ENCODE data around the gene KIRREL3. TPM values are rescaled to one million over a fixed set of nuclear protein-coding genes. Genes with fewer than 3 reads are reported as not detected.

The KIRREL3 gene
- polyA plus RNA-seq, 1 of the 3 experiments (the other 2 are of a cell fraction), result 3.7 TPM

GRCh38 chr11:126474220-126474619, 526.4 kb downstream of the KIRREL3 start:
- Histone ChIP-seq H3K4me3 (ENCODE audit: low read depth in 2 of 2, low read length in 1 of 2) (no peak overlapping the region), H3K27ac (ENCODE audit: low read depth in 2 of 2, low read length in 1 of 2) (no peak overlapping the region), H3K27me3 (ENCODE audit: insufficient read depth) (no peaks in the 10 kb centered on the region), H3K9me3 (no peaks in the 10 kb centered on the region), H3K9me2 (no peaks in the 10 kb centered on the region), H3K4me2 (no peak overlapping the region), H3K79me2 (ENCODE audit: insufficient read depth) (no peaks in the 10 kb centered on the region), H3K9ac (no peak overlapping the region), H3K4me1 (ENCODE audit: control insufficient read depth in 1 of 2, insufficient read depth in 2 of 2, low read depth in 1 of 2, low read length in 1 of 2) (peaks cover 0 to 6% of the 10 kb centered on the region in 2 experiments; a peak in 1 of 4 replicates), H4K20me1 (ENCODE audit: insufficient read depth) (no peaks in the 10 kb centered on the region), H2AFZ (ENCODE audit: low read depth) (no peak overlapping the region), H3K36me3 (replicated peaks in 1 of 2; ENCODE audit: control insufficient read depth in 1 of 2, insufficient read depth in 2 of 2, low read length in 1 of 2) (no peaks in the 10 kb centered on the region), H3F3A (replicated peaks; ENCODE audit: insufficient read depth) (no peaks in the 10 kb centered on the region)
- ChIA-PET POLR2A (no interaction called here), CTCF (interaction anchor here (0.6 kb wide), 1 partner anchor 165 kb away, joined by 3 read pairs; no protein-coding TSS in a partner anchor)
- no peak for DNase-seq
- WGBS (ENCODE audit: low lambda C conversion rate), result 81% methylated on average over 4 of the region's 9 CpGs
- TF ChIP-seq JUND (IDR thresholded peaks at IDR 0.05) (no peak), FOXJ3 (CRISPR knock-in tag; IDR thresholded peaks at IDR 0.05) (no peak), NRF1 (IDR thresholded peaks at IDR 0.05; ENCODE audit: low read depth, low read length) (no peak), EP300 (IDR thresholded peaks at IDR 0.05; ENCODE audit: borderline replicate concordance in 1 of 2, low read depth in 1 of 2, low read length in 1 of 2) (no peak), POLR2AphosphoS5 (IDR thresholded peaks at IDR 0.05; ENCODE audit: low read depth, low read length) (no peak), YY1 (IDR thresholded peaks at IDR 0.05; ENCODE audit: low read depth) (no peak), FOXM1 (IDR thresholded peaks at IDR 0.05; ENCODE audit: low read depth) (no peak), TAF1 (IDR thresholded peaks at IDR 0.05; ENCODE audit: borderline replicate concordance, low read depth, low read length) (no peak), NFIC (IDR thresholded peaks at IDR 0.05; ENCODE audit: borderline replicate concordance) (no peak), EZH2phosphoT487 (IDR thresholded peaks at IDR 0.05; ENCODE audit: borderline replicate concordance, low read depth) (no peak), TEAD4 (IDR thresholded peaks at IDR 0.05; ENCODE audit: borderline replicate concordance, insufficient read depth) (no peak), MEF2A (IDR thresholded peaks at IDR 0.05; ENCODE audit: borderline replicate concordance, low read depth) (no peak), TCF12 (IDR thresholded peaks at IDR 0.05) (no peak), FOSL2 (IDR thresholded peaks at IDR 0.05; ENCODE audit: borderline replicate concordance, low read depth) (no peak), SIN3A (IDR thresholded peaks at IDR 0.05; ENCODE audit: borderline replicate concordance, low read depth, low read length) (no peak), RAD21 (IDR thresholded peaks at IDR 0.05; ENCODE audit: low read length) (no peak)
- TF ChIP-seq, protein P1, sequence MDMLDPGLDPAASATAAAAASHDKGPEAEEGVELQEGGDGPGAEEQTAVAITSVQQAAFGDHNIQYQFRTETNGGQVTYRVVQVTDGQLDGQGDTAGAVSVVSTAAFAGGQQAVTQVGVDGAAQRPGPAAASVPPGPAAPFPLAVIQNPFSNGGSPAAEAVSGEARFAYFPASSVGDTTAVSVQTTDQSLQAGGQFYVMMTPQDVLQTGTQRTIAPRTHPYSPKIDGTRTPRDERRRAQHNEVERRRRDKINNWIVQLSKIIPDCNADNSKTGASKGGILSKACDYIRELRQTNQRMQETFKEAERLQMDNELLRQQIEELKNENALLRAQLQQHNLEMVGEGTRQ (IDR thresholded peaks at IDR 0.05; ENCODE audit: borderline replicate concordance, low read depth, low read length), result no peak
- TF ChIP-seq, protein P2, sequence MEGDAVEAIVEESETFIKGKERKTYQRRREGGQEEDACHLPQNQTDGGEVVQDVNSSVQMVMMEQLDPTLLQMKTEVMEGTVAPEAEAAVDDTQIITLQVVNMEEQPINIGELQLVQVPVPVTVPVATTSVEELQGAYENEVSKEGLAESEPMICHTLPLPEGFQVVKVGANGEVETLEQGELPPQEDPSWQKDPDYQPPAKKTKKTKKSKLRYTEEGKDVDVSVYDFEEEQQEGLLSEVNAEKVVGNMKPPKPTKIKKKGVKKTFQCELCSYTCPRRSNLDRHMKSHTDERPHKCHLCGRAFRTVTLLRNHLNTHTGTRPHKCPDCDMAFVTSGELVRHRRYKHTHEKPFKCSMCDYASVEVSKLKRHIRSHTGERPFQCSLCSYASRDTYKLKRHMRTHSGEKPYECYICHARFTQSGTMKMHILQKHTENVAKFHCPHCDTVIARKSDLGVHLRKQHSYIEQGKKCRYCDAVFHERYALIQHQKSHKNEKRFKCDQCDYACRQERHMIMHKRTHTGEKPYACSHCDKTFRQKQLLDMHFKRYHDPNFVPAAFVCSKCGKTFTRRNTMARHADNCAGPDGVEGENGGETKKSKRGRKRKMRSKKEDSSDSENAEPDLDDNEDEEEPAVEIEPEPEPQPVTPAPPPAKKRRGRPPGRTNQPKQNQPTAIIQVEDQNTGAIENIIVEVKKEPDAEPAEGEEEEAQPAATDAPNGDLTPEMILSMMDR (IDR thresholded peaks at IDR 0.05), result no peak
- TF ChIP-seq, protein P3, sequence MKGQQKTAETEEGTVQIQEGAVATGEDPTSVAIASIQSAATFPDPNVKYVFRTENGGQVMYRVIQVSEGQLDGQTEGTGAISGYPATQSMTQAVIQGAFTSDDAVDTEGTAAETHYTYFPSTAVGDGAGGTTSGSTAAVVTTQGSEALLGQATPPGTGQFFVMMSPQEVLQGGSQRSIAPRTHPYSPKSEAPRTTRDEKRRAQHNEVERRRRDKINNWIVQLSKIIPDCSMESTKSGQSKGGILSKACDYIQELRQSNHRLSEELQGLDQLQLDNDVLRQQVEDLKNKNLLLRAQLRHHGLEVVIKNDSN (IDR thresholded peaks at IDR 0.05; ENCODE audit: borderline replicate concordance, low read depth), result no peak
- TF ChIP-seq, protein P4, sequence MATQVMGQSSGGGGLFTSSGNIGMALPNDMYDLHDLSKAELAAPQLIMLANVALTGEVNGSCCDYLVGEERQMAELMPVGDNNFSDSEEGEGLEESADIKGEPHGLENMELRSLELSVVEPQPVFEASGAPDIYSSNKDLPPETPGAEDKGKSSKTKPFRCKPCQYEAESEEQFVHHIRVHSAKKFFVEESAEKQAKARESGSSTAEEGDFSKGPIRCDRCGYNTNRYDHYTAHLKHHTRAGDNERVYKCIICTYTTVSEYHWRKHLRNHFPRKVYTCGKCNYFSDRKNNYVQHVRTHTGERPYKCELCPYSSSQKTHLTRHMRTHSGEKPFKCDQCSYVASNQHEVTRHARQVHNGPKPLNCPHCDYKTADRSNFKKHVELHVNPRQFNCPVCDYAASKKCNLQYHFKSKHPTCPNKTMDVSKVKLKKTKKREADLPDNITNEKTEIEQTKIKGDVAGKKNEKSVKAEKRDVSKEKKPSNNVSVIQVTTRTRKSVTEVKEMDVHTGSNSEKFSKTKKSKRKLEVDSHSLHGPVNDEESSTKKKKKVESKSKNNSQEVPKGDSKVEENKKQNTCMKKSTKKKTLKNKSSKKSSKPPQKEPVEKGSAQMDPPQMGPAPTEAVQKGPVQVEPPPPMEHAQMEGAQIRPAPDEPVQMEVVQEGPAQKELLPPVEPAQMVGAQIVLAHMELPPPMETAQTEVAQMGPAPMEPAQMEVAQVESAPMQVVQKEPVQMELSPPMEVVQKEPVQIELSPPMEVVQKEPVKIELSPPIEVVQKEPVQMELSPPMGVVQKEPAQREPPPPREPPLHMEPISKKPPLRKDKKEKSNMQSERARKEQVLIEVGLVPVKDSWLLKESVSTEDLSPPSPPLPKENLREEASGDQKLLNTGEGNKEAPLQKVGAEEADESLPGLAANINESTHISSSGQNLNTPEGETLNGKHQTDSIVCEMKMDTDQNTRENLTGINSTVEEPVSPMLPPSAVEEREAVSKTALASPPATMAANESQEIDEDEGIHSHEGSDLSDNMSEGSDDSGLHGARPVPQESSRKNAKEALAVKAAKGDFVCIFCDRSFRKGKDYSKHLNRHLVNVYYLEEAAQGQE (IDR thresholded peaks at IDR 0.05; ENCODE audit: low read depth, low read length), result no peak

Measured in SK-N-SH (cell line).